ENCODE measurements around the gene ACOT12.
A peak's percentile ranks its signal among the peaks of the same experiment; 100 is the strongest.

Gene ACOT12

GRCh38 chr5:81393783-81394718, at the start of gene ACOT12:
Gene ACOT12, minus strand, starts transcription at chr5:81394134. Its CDS starts 20 bp downstream, at chr5:81394114.
- no peak for DNase-seq

- no peak for DNase-seq
These were observed 41.1 kb upstream of the ACOT12 start for GRCh38 chr5:81435023-81435422.

GRCh38 chr5:81429985-81430384, 36.1 kb upstream of the ACOT12 start:
- DNase-seq = no peak

- DNase-seq = no peak
These were observed 35.4 kb upstream of the ACOT12 start for GRCh38 chr5:81429363-81429762.

- peak; percentile 17 for DNase-seq
These were observed 34.9 kb upstream of the ACOT12 start for GRCh38 chr5:81428861-81429260.

- DNase-seq = no peak
These were observed 34.5 kb upstream of the ACOT12 start for GRCh38 chr5:81428446-81428845.

- DNase-seq = no peak
These were observed 33.6 kb upstream of the ACOT12 start for GRCh38 chr5:81427566-81427965.

- no peak for DNase-seq
These were observed 32.6 kb upstream of the ACOT12 start for GRCh38 chr5:81426359-81427030.

- peak; percentile 71 for DNase-seq
These were observed 31.6 kb upstream of the ACOT12 start for GRCh38 chr5:81425569-81425968.

GRCh38 chr5:81424728-81425127, 30.8 kb upstream of the ACOT12 start:
- no peak for DNase-seq

- DNase-seq = no peak
These were observed 28.7 kb upstream of the ACOT12 start for GRCh38 chr5:81422671-81423070.

- DNase-seq = peak; percentile 86
These were observed 26.2 kb upstream of the ACOT12 start for GRCh38 chr5:81420039-81420667.

- DNase-seq = peak; percentile 31
These were observed 24.7 kb upstream of the ACOT12 start for GRCh38 chr5:81418606-81419005.

GRCh38 chr5:81417052-81417451, 23.1 kb upstream of the ACOT12 start:
- no peak for DNase-seq

- no peak for DNase-seq
These were observed 16.0 kb upstream of the ACOT12 start for GRCh38 chr5:81409896-81410295.

- no peak for DNase-seq
These were observed 15.4 kb upstream of the ACOT12 start for GRCh38 chr5:81409361-81409760.

- DNase-seq = no peak
These were observed 14.6 kb upstream of the ACOT12 start for GRCh38 chr5:81408496-81408895.

- DNase-seq = peak; percentile 21
These were observed 13.9 kb upstream of the ACOT12 start for GRCh38 chr5:81407811-81408210.

- DNase-seq = no peak
These were observed 11.4 kb upstream of the ACOT12 start for GRCh38 chr5:81405126-81405891.

- DNase-seq = no peak
These were observed 8.4 kb upstream of the ACOT12 start for GRCh38 chr5:81402192-81402930.

- DNase-seq = no peak
These were observed 7.3 kb upstream of the ACOT12 start for GRCh38 chr5:81401266-81401665.

- peak; percentile 53 for DNase-seq
These were observed 6.4 kb upstream of the ACOT12 start for GRCh38 chr5:81400375-81400774.
